Activated T-cell treated with anti-CD3 and anti-CD28 coated beads for 24 hours (primary cell): ENCODE data around the gene GRID2.

ENCODE experiments used
- DNase-seq: peaks from one replicate; pipeline ENCODE4 v3.0.0-alpha.2; 2020; ENCODE audit warnings: low read depth

Gene GRID2

GRCh38 chr4:93084599-93085305, 781.0 kb downstream of the GRID2 start:
- DNase-seq, result no peak

GRCh38 chr4:93086356-93086755, 782.6 kb downstream of the GRID2 start:
- no peak for DNase-seq

DNA sequence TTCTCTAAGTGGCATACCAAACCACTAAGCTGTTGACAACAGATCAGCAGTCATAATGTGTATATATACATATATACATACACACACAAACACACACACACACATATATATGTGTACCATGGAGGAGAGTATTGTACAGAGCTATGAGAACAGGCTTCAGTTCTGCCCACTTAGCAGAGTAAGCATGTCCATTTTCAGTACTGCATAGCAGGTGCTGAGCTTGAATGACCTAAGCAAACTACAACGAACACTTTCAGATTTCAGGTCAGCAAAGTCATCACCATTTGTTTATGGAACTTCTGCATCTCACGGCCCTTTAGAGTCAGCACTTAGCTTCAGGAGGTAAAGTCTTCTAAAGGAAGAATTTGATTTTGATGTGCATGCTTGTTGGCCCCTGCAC, 789.0 kb downstream of the GRID2 start:
- DNase-seq, result no peak

- DNase-seq, result no peak
Observed at GRCh38 chr4:93103042-93103441, 799.3 kb downstream of the GRID2 start.

DNA sequence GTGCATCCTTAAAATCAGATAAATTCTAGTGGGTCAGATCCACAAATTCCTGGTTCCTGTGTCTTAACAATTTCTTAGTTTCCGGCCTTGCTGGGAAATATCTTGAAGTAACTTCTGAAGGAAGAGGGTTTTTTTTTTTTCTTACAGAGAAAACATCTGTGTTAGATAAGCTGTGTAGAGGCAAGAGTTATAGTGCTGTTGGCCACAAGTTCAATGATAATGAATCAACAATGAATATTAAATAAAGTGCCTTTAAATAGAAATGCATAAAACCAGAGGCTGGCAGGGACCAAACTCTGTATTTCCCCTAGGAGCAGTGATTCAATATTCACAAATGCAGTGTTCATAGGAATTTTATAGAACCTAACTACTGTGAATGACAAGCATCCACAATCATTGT, 812.9 kb downstream of the GRID2 start:
- no peak for DNase-seq

GRCh38 chr4:93127489-93127888, 823.7 kb downstream of the GRID2 start:
- DNase-seq, result no peak

GRCh38 chr4:93132631-93133030, 828.9 kb downstream of the GRID2 start:
- no peak for DNase-seq

DNA sequence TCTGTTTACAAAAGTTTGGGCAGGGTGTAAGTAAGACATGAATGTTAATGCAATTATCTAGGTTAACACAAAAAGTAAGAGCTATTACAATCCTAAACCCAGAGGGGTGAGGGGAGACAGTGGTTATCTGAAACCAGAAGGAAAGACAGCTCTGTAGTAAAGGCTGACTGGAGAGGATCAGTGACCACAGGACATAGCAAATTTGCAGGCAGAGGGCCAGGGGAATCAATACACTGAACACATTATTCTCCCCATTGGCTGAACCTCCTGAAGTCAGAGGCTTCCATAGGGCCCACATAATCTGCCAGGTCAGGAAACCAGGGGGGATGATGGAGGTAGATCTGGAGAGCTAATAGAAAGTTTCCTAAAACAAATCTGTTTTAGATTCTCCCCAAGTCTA, 835.4 kb downstream of the GRID2 start:
- DNase-seq, result no peak

- DNase-seq, result no peak
Observed at GRCh38 chr4:93143902-93144301, 840.1 kb downstream of the GRID2 start.

DNA sequence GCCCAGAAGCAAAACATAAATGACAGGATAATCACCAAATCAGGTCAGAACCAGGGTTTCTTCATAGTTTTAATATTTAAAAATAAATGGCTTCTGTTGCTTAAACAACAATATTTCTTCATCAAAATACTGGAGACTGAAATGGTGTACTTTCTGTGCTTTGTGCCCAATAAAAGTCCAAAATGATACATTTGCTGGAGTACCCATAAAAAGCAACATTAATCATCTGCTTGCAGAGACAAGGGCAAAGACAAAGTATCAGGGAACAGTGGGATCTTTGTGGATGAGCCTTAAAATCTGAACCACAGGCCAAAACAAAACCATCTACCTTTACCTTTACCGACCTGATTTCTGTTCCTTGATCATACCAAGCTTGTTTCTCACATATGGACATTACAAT, 840.9 kb downstream of the GRID2 start:
- DNase-seq, result no peak

DNA sequence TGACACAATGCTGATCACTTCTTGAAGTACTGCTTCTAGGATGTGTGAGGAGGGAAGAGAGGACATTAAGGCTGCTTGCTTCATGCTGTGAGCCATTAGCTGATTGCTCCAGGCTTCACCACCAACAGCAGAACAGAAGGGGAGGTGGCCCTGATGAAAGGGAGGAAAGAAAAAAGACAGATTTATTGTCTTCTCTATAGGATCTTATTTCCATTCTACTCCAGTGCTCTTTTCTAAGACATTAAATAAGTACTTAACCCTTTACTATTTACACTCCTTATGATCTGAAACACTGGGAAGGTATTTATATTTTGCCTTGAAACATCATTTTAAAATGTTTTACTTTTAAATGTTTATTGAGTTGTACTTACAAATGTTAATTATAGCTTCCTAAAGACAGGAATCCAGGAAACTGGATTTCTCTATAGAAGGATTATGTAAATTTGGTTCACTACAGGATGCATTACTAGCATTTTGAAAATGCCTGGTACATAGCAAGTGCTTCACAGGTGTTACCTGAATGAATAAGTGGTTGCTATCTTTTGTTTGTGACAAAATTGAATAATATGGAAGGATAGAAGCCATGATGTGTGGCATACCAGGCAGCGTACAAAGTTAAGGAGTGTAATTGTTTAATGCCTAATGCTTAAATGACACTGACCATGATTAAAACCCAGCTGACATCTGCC, 843.9 kb downstream of the GRID2 start:
- DNase-seq, result no peak

- DNase-seq, result no peak
Observed at GRCh38 chr4:93152491-93152890, 848.7 kb downstream of the GRID2 start.

DNA sequence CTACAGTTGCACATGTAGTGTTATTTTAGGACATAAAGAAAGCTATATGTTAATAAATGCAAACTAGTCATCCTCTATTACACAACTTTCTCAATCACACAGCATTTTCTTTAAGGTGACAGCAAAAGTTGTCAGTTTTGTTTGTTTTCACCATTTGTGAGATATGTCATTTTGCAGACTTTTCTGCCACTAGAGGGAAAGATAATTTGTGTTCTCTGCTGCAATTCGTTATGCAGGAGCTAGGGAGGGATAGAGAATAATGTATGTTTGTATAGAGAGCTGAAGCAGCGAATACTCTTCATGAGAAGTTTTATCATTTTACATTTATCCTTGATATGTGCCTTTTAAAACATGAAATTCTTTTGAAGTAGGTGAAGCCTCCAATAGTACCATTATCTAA, 854.2 kb downstream of the GRID2 start:
- DNase-seq, result no peak

DNA sequence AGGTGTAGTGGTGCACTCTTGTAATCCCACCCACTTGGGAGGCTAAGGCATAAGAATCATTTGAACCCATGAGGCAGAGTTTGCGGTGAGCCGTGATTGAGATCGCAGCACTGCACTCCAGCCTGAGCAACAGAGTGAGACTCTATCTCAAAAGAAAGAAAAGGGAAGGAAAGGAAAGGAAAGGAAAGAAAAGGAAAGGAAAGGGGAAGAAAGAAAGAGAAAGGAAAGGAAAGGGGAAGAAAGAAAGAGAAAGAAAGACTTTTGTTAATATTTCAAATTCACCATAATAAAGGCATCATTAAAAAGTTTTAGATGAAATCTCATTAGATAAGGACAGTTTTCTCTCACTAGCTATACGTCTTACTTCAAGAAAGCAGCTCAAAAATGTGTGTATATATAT, 864.3 kb downstream of the GRID2 start:
- DNase-seq, result no peak

GRCh38 chr4:93169966-93170365, 866.2 kb downstream of the GRID2 start:
- DNase-seq, result no peak

DNA sequence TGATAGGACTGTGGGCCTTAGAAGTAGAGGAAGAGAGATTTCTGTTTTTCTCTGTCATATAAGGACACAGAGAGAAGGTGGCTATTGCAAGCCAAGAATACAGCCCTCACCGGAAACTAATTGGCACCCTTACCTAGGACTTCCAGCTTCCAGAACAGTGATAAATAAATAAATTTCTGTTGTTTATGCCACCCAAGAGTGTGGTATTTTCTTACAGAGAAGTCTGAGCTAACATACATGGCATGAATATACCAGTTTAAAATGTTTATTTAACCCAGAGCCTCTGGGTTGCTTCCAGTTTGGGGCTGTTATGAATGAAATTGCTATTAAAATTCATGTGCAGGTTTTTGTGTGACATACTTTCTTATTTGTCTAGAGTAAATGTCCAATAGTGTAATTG, 870.8 kb downstream of the GRID2 start:
- no peak for DNase-seq

DNA sequence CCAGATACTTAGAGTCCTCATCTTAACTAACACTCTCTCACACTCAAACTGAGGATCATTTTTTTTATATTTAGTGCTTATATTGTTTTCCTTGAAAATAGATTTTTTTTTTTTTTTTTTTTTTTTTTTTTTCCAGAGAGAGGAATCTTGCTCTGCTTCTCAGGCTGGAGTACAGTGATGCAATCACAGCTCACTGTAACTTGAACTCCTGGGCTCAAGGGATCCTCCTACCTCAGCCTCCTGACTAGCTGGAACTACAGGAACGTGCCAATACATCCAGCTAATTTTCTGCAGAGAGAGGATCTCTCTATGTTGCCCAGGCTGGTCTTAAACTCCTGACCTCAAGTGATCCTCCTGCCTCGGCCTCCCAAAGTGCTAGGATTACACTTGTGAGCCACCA, 874.5 kb downstream of the GRID2 start:
- no peak for DNase-seq

GRCh38 chr4:93179044-93179443, 875.3 kb downstream of the GRID2 start:
- DNase-seq, result no peak

- no peak for DNase-seq
Observed at GRCh38 chr4:93182722-93183121, 879.0 kb downstream of the GRID2 start.

DNA sequence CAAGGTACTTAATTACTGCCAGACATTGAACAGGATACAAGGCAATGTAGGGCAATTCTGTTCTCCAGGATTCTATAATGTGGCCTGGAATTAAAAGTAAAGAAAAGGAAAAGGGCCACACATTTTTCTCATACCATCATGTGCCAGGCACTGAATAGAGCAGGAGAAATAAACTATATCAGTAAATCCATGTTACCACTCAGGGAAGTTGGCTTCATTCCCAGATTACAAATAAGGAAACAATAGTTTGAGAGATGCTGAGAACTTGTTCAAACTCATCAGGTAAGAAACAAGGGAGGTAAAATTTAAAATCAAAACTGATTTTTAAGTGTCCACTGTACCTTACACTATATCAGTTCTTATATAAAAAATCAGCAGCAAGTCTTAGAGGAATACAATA, 879.8 kb downstream of the GRID2 start:
- no peak for DNase-seq

DNA sequence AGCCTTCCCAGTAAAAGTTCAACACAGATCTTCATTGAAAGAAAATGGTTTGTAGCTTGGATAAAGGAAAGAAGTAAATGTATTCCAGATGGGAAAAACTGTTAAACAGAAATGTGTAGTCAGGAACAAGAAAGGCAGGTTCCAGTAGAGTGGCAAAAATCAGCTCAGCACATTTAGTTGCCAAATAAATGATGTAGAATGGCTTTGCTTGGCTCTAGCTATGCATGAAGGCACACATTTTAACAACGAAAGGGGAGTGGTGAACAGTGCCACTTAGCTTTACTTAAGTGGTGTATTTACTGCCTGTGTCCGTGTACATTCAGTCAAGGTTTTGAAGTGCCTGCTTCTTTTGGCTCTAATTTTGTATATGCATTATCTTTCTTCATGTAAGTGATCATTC, 880.3 kb downstream of the GRID2 start:
- no peak for DNase-seq

- DNase-seq, result no peak
Observed at GRCh38 chr4:93186846-93187245, 883.1 kb downstream of the GRID2 start.

DNA sequence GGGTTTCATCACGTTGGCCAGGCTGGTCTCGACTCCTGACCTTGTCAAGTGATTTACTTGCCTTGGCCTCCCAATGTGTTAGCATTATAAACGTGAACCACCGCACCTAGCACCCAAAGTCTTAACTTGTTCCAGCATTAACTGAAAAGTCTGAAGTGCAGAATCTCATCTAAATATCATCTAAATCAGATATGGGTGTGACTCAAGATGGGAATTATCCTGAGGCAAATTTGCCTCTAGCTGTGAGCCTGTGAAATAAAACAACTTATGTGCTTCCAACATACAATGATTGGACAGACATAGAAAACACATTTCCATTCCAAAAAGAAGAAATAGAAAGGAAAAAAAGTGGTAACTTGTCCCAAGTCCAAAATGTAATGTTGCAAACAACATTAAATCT, 883.7 kb downstream of the GRID2 start:
- DNase-seq, result no peak

GRCh38 chr4:93187892-93188291, 884.1 kb downstream of the GRID2 start:
- DNase-seq, result no peak
